ENCODE results near the gene PCGF6.

DNA sequence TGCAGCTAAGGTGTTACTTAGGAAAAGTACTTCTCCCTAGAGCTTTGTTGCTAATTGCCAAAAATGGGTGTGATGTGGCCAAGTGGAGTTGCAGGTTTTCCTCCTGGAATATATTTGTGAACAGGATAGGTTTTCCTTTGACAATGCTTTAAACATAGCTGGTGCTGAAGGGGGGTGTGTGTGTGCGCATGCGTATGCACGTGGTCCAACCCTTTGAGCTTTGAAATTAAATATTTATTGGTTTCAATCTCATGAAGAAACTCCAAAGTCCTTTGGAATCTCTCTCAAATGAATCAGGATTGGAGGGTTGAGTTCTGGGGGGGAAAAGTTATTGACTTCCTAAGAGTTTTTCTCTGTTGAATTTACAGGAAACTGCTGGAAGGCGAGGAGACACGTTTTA lies 62.9 kb downstream of the PCGF6 start:
- TF ChIP-seq POLR2A (IDR thresholded peaks at IDR 0.05; ENCODE audit: low read length) (no peak), GATA1 (IDR thresholded peaks at IDR 0.05; ENCODE audit: low read depth, low read length) (no peak)
